A172 (cell line): ENCODE results near the gene MYT1. TPM values are rescaled to one million over a fixed set of nuclear protein-coding genes. Genes with fewer than 3 reads are reported as not detected.

Experiments used
- DNase-seq: peaks from one replicate; pipeline ENCODE4 v3.0.0-alpha.2; 2015; ENCODE audit warnings: low spot score
- total RNA-seq: library from RNA; depleted of rRNA; stranded (reverse); fragments of >200 nt; shearing (Covaris generic); gene quantifications from 2 replicates; pipeline ENCODE4 v1.2.3, GENCODE V29; 2014

Gene MYT1
- total RNA-seq, 1 experiment from 2014 or later: 2.4 TPM

DNA sequence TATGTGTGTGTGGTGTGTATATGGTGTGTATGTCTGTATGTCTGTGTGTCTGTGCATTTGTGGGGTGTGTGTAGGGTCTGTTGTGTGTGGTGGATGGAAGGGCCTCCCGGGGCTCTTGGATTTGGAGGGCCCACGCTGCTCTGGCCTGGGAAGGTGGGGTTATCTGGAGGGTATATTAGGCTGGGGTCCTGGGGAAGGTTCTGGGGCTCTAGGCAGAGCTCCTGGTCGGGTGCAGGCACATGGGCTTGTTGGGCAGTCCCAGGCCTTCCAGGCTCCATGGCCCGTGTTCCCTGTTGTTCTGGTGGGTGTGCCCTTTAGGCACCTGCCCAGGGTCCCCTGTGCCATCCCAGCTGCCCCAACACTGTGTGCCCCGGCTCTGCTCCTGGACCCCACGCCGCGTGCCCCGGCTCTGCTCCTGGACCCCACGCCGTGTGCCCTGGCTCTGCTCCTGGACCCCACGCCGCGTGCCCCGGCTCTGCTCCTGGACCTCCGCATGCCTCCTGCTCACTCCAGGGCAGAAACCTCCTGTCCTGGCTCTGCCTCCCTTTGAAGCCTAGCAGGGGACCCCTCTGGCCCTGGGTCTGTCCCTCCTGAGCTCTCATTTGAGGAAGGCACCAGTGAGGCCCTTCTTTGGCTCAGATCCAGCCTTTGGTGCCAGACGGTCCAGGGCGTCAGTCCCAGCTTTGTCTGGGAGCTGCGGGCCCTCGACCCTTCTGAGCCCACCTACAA is 10.2 kb upstream of the MYT1 start:
- DNase-seq: no peak

DNA sequence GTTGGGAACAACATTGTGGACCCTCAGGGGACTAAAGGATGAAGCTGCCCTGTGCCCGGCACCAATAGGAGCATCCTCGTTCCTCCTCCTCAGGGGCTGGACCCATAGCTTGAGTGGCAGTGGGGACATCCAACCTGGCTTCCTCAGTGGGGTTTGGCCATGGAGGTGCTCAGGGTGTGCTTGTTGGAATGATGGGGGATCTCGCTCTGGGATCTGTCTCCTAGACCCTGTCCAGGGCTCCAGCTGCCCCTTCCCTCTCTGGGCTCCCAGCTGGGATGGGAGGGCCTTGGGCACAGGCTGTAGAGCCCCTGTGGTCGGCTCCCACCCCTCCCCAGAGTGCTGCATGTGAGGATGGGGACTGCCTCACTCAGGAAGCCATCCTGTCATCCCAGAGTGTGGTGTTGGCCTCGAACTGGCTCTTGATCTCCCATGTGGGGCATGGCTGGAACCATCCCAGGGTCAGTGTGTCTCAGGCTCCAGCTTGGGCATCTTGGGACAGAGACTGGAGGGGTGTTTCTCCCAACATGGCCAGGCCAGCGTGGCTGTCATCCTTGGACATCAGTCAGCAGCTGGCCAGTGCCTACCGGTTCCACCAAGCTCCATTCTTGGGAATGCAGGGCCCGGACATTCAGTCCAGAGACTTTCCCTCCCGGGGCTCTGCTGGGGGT is 9.5 kb upstream of the MYT1 start:
- DNase-seq: no peak

DNA sequence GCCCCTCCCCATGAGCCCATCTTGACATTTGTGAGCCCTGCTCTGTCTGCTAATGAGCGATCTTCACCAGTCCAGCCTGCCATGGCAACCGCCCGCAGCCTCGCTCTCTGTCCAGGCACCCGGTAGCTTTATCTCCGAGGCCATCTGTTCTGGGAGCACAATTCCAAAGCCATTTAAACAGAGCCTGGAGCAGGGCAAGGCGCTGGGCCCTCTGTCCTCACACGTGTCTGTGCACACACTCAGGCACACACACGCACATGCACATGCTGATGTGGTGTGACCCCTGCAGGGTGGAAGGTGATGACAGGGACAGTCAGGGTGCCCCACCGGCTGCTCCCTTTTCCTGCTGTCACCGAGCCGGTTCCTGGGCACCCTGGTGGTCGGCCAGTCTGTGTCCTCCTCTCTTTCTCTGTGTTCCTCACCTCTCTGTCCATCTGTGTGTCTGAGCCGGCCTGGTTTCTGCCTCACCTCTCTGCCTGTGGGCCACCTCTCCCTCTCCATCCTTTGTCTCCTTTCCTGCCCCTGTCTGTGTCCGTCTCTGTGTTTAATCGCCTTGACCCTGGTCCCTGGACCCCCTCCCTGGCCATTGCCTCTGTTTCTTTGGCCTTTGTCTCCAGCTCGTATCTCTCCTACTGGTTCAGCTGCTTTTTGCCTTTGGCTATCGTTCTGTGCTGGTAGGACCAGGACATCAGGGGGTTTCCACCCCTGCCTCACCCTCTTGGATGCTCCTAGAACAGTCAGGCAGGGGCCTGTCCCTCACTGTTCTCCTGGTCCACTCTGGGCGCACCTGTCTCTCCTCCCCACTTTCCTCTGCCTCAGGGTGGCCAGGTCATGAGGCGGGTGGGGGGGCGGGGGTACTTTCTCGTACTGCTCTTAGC is 8.8 kb upstream of the MYT1 start:
- no peak for DNase-seq

DNA sequence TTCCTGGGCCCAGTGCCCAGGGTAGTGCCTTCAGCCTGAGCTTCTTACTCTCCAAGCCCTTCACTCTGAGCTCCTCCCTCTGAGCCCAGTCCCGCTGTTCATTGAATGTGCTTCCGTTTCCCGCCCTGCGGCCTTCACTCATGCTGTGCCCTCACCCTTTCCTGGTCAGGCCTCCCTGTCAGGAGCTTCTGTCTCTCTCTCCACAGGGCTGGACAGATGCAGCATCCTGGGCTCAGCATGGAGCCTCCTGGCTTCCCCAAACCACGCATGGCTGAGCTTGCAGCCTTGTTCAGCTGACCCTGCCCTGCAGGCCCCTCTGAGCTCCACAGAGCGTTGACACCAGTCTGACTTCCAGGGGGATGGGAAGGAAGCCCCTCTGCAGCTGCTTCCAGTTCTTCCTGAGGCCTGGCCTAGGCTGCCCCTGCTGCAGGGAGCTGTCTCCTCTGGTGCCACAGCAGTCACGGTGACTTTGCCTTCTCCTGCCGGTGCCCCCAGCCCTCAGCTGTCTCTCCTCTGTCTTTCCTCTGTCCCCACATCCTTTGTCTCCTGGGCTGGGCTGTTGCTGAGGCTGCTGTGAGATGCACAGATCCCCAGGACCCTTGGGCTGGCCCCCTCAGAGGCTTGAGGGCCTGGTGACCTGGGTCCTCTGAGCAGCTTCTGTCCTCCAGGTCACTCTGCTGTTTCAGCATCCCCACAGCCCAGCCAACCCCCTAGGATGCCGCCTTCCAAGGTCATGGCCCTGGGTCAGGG is 7.9 kb upstream of the MYT1 start:
- DNase-seq: no peak

DNA sequence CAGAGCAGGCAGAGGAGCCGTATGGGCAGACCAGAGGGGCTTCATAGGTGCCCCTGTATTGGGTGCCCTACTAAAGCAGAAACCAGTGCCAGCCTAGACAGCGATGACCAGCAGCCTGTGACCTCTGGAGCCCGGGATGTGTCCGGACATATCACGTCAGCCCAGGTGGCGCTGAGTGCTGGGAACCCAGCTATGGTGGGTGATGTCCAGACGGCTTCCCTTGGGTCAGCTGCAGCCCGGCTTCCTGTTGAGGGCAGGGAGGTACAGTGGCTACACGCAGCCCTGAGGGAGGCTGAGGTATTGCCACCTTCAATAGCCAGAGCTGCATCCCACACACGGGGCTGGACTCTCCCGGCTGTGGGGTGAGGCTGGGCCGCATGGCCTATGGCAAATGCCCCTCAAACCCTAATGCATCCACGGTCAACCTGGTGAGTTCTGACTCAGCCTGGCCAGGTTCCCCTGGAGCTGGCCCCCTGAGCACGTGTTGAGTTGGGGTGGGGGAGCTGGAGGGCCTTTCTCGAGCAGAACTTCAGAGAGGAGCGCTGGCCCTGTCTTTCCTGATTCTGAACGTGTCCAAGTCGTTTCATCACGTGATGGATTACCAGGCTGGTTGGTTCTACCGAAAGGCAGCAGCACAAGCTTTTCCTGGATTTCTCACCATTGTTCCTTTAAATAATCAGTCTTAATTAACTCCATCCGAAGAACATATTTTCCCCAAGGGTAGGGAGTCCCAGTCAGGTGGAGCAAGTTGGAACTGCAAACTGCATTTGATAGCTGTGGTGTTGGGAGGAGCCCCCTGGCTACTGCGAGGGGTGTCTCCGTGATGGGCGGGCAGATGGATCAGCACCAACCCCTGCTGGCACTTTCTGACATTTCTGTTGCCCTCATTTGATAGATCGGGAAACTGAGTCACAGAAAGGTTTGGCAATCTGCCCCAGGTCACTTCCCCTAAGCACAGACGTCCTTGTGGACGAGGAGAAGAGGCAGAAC is 7.1 kb upstream of the MYT1 start:
- DNase-seq: no peak

DNA sequence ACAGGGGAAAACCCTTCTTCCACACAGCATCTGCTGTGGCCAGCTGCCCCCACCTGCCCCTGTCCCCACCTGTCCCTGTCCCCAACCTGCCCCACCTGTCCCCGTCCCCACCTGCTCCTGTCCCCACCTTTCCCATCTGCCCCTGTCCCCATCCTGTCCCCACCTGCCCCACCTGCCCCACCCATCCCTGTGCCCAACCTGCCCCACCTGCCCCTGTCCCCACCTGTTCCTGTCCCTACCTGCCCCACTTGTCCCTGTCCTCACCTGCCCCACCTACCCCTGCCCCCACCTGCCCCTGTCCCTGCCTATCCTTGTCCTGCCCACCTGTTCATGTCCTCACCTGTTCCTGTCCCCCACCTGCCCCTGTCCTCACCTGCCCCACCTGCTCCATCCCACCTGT is 6.4 kb upstream of the MYT1 start:
- DNase-seq: no peak

DNA sequence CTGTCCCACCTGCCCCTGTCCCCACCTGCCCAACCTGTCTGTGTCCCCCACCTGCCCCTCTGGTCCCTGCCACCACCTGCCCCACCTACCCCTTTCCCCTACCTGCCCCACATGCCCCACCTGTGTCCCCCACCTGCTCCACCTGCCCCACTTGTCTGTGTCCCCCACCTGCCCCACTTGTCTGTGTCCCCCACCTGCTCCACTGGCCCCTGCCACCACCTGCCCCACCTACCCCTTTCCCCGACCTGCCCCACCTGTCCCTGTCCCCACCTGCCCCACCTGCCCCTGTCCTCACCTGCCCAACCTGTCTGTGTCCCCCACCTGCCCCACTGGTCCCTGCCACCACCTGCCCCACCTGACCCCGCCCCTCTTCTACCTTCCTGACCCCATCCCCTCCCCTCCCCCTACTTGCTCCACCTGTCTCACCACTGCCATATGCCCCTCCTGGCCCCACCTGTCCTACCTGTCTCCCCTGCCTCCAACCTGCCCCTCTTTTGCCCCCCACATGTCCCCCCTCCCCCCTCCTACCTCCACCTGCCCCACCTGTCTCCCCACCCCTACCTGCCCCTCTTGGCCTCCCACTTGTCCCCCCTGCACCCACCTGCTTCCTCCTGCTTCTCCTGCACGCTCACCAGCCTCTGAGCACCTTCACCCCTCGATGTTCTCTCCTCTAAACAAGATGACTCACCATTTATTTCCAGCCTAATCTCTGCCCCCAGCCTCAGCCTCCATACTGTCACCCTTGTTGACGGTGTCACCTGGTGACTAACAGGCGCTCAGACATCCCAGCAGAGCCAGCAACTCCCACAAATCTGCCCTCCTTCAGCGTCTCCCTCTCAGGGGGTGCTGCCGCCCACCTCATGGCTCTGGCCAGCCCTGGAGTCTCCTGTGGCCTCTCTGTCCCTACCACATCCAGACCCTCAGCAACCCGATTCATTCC is 5.6 kb upstream of the MYT1 start:
- DNase-seq: no peak

DNA sequence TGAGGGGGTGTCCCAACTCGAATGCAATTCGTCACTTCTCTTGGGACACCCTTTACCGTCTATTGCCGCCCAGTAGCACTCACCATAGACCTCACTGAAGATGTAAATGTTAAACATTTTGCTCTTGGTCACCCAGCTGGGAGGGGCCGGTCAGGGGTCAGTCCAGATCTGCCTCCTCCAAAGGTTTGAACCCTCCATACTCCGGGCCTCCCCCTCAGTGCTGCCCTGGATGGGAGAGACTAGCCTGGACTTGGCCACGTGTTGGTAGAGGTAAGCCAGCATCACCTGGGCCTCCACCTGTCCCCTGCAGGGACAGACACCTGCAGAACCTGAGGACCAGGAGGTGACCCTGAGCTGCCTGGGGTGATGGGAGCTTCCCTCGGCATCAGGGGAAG is 5.0 kb upstream of the MYT1 start:
- no peak for DNase-seq

DNA sequence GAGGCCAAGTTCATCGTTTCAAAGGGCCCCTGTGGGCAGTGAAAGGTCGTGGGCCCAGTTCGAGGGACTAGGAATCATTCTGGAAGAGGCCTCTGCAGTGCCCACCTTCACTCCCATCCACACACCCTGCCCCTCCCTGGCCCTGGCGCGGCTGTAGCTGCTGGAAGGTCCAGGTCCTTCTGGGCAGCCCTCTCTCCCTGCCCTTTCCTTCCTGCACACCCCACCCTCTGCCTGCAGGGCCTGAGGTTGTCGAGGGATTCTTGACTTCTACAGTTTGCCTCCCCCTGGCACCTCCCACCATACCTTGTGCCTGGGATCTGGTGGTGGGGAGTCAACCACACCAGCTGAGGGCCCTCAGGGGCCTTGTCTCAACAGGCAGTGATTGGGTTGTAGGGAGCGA is 4.5 kb upstream of the MYT1 start:
- DNase-seq: no peak

DNA sequence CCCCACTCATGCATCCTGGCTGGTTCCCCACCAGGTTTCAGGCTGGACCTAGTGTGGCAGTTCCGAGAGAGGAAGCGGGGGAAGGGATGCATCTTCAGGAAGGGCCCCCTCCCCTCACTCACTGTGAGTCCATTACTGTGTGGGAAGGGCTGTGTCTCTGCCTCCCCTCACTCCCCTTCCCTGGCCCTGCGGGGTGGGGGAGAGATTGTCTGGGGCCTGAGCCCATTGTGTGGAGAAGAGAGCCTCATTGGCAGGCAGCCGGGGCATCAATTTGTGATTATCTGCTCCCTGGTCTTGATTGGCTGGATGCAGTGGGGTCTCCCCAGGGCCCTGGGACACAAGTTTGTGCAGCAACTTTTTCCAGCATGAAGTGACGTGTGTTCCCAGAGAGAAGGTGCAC is 4.1 kb upstream of the MYT1 start:
- no peak for DNase-seq

DNA sequence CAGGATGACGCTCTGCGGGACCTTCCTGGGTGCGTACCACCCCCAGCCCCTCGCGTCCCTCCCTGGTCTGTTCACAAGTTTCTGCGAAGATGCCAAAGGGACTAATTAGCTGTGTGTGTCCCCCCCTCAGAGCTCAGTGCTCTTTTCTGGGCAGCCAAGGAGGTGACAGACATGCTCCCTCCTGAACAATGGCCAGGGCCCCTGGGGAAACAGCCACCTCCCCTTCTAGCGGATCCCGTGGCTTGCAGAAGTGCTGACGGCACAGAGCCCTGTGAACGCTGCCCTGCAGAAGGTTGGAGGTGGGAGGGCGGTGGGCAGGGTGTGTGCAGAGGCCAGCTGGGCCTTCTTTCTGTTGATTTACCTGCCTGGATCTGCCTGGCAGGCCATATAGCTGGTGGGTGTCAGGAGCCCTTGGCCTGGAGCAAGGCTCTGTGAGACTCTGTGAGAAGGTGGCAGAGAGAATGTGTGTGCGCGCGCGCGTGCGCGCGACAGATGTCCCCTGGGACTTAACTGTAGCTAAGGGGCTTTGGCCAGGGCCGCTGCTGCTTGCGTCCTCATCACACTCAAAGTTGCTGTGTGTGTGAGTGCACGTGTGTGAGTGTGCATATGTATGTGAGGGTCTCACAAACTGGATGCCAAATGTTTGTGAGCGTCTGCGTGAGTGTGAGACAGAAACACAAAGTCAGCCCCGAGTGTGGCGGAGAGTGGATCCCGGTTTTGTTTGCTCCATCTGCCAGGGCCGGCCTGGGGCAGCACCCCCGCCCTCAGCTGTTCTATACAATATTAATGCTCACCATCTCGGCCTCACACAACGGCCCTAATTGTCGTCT is 3.5 kb upstream of the MYT1 start:
- no peak for DNase-seq

DNA sequence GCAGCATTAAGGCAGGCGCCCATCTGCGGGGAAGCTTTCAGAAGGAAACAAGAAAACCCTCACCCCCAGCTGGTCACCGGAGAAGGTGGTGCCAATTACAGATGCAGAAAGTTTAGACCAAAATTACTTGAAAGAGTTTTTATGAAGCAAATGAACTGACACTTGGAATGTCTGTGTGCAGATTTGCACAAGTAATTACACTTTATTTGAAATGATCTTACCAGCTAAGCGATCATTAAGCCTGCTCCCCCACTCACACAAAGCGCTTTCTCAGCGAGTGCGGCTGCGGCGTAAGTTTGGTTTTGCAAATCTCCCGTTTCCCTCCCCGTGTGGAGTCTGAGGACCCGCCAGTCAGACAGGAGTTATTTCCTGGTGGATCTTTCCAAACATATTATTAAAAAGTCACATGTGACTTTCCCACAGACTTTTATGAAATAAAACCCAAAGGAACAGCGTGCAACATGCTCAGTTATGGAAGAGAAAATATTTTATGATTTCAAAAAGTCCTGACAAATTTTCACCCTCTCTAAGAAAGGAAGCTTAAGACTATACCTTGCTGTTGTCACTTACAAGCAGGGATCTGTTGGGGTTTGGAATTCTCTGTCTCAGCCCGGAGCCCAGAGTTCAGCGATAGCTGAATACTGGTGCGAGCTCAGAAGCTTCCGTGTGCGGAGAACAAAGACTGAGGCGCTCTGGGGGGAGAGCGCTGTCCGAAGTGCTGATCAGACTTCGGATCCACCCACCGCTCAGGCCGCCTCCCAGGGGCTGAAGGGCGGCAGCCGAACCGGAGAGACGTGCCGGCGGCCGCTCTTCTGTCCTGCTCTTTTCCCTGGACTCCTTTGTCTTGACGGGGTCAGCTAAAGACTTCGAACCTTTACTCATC is 2.7 kb upstream of the MYT1 start:
- DNase-seq: peak; percentile 15

DNA sequence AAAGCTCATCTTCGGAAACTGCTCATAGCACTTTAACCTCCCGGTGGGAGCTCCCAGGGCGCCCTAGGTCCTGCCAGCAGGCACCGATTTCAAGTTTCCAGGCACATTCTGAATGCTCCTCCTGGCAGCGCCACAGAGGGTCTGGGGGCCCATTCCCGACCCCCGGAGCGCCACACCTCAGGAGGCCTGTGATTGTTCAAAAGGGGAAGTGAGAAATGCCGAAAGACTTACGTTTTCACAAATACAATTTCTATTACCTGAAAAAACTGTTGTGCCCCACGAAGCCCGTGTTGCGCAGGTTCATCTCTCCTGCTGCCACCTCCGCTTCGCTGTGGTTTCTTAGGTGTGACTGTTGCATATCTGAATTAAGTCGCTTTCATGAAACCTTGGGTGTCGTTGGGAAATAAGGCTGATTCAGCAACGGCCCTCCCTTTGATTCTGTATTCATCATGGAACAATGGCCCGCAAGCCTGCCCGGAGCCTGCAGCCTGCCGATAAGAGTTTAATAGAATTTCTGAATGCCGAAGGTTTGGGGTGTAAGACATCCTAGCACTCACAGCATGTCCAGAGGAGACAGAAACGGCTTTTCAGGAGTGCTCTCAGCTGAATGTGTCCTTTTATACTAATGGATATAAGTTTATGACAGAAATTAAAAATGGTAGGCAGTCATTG is 1.9 kb upstream of the MYT1 start:
- no peak for DNase-seq

DNA sequence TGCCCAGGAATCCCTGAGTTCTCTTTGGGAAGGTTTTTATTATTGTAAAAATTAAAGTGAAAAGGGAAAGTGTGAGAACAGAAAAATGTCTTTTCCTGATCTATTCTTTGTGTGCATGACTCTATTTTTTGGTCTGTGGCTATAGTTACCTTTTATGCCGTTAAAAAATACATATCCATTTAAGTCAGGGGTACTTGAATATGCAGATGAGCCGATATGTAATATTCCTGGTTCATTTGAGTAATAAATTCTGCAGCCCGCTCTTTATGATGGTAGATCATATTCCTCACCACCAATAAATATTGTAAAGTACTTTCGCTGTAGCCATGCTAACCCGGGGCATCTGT is 503 bp upstream of the MYT1 start:
- no peak for DNase-seq

DNA sequence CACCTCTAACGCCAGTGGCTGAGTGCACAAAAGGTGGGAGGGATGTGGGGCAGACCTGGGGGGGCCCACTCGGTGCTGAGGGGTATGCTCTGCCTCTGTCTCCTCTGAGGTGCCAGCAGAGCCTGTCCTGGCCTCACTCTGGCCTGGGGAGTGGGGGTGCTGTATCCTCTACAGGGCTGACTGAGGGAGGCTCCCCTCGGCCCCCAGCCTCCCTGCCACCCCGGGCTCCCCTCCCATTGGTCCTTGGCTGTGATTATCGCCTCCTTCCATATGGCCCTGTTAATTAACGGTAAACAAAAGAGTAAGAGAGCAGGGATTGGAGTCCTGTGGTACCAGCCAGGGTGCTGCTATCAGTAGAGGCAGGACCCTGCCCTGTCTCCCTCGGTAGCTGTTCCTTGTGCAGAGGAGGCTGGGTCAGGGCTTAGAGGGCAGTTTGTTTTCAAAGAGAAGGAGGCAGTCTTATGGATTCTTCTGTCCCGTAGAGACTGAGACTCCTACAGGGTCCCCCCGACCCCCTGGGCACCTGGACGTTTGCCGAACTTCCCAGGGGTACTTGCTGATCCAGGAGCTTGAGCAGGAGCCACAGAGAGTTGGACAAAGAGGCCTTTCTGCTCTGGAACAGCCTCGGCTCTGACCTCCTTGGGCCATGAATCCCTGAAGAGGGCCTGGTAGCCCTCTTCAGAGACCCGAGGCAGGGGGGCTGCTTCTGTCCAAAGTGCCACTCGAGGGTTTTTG is 1.8 kb downstream of the MYT1 start:
- DNase-seq: no peak
